Measurements from ENCODE around the gene PIPOX. TPM values are rescaled to one million over a fixed set of nuclear protein-coding genes. Genes with fewer than 3 reads are reported as not detected.

Gene PIPOX
- total and polyA plus RNA-seq, 2 of the 13 experiments (the other 11 are each of a cell fraction or from before 2014, with no cell fraction given) = 87.3 to 154 TPM

DNA sequence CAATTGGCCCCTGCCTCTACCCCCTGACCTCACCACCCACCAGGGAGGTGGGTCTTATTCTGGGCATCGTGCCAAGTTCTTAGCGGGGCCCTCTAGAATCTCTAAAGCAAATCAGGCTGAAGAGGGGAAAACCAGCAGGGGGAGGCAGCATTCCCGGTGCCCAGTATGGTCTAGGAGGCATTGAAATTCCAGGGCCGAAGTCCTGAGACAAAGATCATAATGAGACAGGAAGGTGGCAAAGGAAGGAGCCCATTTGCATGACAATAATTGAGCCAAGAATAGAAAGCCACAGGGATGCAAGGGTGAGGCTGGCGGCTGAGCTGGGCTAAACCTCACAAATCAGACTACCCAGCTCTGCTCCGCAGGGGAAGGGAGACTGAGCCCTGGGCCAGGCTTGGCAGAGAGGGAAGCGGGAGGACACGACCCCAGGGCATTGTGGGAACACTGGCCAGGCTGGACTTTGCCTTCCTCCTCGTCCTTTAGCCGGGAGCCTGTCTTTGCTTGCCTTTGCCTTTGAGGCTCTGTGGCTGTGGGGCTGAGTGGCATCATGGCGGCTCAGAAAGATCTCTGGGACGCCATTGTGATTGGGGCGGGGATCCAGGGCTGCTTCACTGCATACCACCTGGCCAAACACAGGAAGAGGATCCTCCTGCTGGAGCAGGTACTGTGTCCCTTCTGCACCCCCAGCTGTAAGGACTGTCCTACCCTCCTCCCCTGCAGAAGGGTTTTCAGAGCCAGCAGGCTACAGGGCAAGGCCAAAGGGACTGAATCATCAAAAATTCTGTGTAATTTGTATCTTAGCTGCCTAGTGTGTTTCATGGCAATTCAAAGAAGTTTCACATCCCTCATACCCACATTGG is at the start of gene PIPOX (continued):
- TF ChIP-seq BORCS8-MEF2B (CRISPR knock-in tag; IDR thresholded peaks at IDR 0.05) = peak; percentile 34; the same call in 1 of the 2 replicates
- TF ChIP-seq ZBTB7B (CRISPR knock-in tag; IDR thresholded peaks at IDR 0.05) = peak; percentile 68
- TF ChIP-seq PHF20 (CRISPR knock-in tag; IDR thresholded peaks at IDR 0.05) = peak; percentile 53; the same call in 1 of the 2 replicates
- TF ChIP-seq ZNF292 (CRISPR knock-in tag; IDR thresholded peaks at IDR 0.05; ENCODE audit: borderline replicate concordance, low read depth) = peak; percentile 73; the same call in 1 of the 2 replicates
- no peak for TF ChIP-seq MBD4 (IDR thresholded peaks at IDR 0.05; ENCODE audit: borderline replicate concordance, low read length)
- 0 out of 2 replicates have a peak, but pooled peaks have one; percentile 9 for TF ChIP-seq HMG20B (CRISPR knock-in tag; conservative IDR thresholded peaks at IDR 0.05)
- no peak for TF ChIP-seq PHB2 (IDR thresholded peaks at IDR 0.05; ENCODE audit: partially characterized antibody)
- no peak for TF ChIP-seq ZNF850 (CRISPR knock-in tag; conservative IDR thresholded peaks at IDR 0.05)
- peak; percentile 74 for TF ChIP-seq CTCF (CRISPR knock-in tag; IDR thresholded peaks at IDR 0.05)
- peak; percentile 25; the same call in 1 of the 2 replicates for TF ChIP-seq STAG1 (CRISPR knock-in tag; IDR thresholded peaks at IDR 0.05)
- peak; percentile 90 for TF ChIP-seq NFIC (IDR thresholded peaks at IDR 0.05; ENCODE audit: low read length)
- no peak for TF ChIP-seq PLRG1 (conservative IDR thresholded peaks at IDR 0.05)
- no peak for TF ChIP-seq THAP8 (CRISPR knock-in tag; IDR thresholded peaks at IDR 0.05; ENCODE audit: borderline replicate concordance)
- no peak for TF ChIP-seq ZNF10 (CRISPR knock-in tag; IDR thresholded peaks at IDR 0.05; ENCODE audit: borderline replicate concordance, low read depth)
- TF ChIP-seq ATF1 (CRISPR knock-in tag; IDR thresholded peaks at IDR 0.05) = no peak
- TF ChIP-seq ZNF225 (CRISPR knock-in tag; IDR thresholded peaks at IDR 0.05) = peak; percentile 89
- no peak for TF ChIP-seq ZNF382 (CRISPR knock-in tag; IDR thresholded peaks at IDR 0.05; ENCODE audit: borderline replicate concordance)
- TF ChIP-seq NR2C2 (CRISPR knock-in tag; IDR thresholded peaks at IDR 0.05; ENCODE audit: borderline replicate concordance) = peak; percentile 79
- TF ChIP-seq FOSL2 (CRISPR knock-in tag; IDR thresholded peaks at IDR 0.05) = no peak
- no peak for TF ChIP-seq BATF2 (CRISPR knock-in tag; IDR thresholded peaks at IDR 0.05)
- no peak for TF ChIP-seq ZNF615 (CRISPR knock-in tag; IDR thresholded peaks at IDR 0.05; ENCODE audit: borderline replicate concordance)
- TF ChIP-seq MLXIP (CRISPR knock-in tag; IDR thresholded peaks at IDR 0.05; ENCODE audit: borderline replicate concordance) = no peak
- no peak for TF ChIP-seq MATR3 (CRISPR knock-in tag; IDR thresholded peaks at IDR 0.05)
- TF ChIP-seq RBAK (CRISPR knock-in tag; IDR thresholded peaks at IDR 0.05) = no peak
